Upper lobe of left lung (tissue), 4 donors: ENCODE data around the gene BPIFB4.

Experiments
- EP300 ChIP-seq, 4 donors: sonication (generic); formaldehyde crosslinking; IDR thresholded peaks; one replicate each; pipeline ENCODE4 v1.5.1; 2017; ENCODE audit warnings: antibody characterized with exemption in 4 of 4, control low read depth in 2 of 4
- POLR2A ChIP-seq, 4 donors: fragments of 450-650 bp; IDR thresholded peaks; one replicate each; pipeline ENCODE4 v1.5.1; 2016 to 2017; ENCODE audit warnings: antibody characterized with exemption in 4 of 4, mild to moderate bottlenecking in 2 of 4
- POLR2AphosphoS5 ChIP-seq, 2 donors: sonication (generic); formaldehyde crosslinking; IDR thresholded peaks; one replicate each; pipeline ENCODE4 v1.5.1; 2017; ENCODE audit warnings: antibody characterized with exemption in 2 of 2
- TF ChIP-seq, protein P1 (sequence below), 6 experiments: fragments of 450-650 bp in 4 of 6; fragments of 200-600 bp in 2 of 6; sonication (generic) in 2 of 6; IDR thresholded peaks; one replicate each; pipeline ENCODE4 v1.5.1; 2016 to 2019; ENCODE audit warnings: antibody characterized with exemption in 6 of 6

DNA sequence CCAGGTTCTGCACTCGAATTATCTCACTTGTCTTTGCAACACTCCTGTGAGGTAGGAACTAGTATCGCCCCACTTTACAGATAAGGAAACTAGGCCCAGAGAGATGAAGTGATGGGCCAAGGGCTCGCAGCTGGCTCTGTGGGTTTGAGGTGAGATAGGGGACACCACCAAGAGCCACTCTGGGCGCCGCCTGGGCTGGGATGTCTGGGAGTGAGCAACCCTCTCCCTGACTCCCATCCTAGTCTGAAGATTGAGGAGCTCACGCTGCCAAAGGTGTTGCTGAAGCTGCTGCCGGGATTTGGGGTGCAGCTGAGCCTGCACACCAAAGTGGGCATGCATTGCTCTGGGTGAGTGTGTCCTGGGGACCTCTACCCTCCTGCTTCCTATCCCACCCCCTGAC lies 20.3 kb upstream of the BPIFB4 start:
- TF ChIP-seq, protein P1, sequence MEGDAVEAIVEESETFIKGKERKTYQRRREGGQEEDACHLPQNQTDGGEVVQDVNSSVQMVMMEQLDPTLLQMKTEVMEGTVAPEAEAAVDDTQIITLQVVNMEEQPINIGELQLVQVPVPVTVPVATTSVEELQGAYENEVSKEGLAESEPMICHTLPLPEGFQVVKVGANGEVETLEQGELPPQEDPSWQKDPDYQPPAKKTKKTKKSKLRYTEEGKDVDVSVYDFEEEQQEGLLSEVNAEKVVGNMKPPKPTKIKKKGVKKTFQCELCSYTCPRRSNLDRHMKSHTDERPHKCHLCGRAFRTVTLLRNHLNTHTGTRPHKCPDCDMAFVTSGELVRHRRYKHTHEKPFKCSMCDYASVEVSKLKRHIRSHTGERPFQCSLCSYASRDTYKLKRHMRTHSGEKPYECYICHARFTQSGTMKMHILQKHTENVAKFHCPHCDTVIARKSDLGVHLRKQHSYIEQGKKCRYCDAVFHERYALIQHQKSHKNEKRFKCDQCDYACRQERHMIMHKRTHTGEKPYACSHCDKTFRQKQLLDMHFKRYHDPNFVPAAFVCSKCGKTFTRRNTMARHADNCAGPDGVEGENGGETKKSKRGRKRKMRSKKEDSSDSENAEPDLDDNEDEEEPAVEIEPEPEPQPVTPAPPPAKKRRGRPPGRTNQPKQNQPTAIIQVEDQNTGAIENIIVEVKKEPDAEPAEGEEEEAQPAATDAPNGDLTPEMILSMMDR (IDR thresholded peaks at IDR 0.05), result no peak
- TF ChIP-seq EP300 (IDR thresholded peaks at IDR 0.05) (no peak), POLR2AphosphoS5 (IDR thresholded peaks at IDR 0.05) (no peak), POLR2A (IDR thresholded peaks at IDR 0.05) (no peak)
